ENCODE data around the gene YIPF4.
"Not testable (repeated sequence)": the region's sequence is repeated elsewhere in the genome, so short reads cannot be mapped to it uniquely, and the experiment has no call there.

The YIPF4 gene

DNA sequence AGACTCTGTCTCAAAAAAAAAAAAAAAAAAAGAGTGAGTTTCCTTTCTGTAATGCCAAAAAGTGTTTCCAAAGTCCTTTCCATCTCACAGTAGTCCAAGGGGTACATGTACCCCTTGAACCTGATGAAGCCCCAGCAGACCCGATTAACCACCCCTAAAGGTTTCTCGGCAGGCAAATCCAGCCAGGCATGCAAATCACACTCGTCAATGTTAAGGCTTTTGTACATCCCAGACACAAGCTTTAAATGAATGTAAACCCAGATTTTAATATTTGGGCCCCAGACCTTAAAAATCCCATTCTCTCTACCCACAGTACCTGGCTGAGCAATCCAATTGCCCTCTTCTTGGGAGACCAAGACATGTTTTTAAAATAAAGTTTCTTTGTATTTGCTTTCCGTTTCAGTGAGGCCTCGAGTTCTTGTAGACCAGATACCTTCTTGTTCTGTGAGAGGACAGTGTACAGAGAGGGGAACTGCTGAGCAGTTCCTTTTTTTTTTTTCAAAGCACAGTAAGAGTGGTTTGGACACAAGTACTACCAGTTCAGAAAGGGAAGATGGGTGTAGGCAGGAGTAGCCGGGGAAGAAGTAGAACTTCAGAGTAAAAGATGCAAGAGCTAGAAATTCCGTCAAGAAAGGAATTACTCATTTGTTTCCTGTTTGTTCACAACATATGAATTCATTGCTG lies 13.1 kb upstream of the YIPF4 start, which contains the start of gene NLRC4:
NLRC4 (minus strand) TSS at position 465 of the 684 bp plus-strand sequence. CDS start 8,111 bp downstream, outside the sequence.
- no peaks in the 10 kb centered on the region for H3K36me3 Mint-ChIP-seq (ENCODE audit: low read depth)

DNA sequence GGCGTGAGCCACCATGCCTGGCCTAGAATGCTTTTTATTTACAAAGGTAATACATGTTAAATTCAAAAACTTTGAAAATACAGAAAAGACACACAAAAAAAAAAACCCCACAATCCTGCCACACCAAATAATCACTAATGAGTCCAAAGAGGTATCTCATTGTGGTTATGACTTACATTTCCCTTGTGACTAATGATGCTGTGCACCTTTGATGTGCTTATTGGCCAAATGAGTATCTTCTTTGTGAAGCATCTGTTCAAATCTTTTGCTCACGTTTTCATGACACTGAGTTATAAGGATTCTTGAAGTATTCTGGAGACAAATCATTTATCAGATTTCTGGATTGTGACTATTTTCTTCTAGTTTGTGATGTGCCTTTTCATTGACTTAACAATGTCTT lies 6.6 kb upstream of the YIPF4 start:
- DNase-seq (ENCODE audit: low spot score): no peak
- Mint-ChIP-seq H3K9me3 (no peaks in the 10 kb centered on the region), H3K4me1 (ENCODE audit: low read depth) (no peaks in the 10 kb centered on the region)

More for the DNA sequence above, 13.1 kb upstream of the YIPF4 start, which contains the start of gene NLRC4:
- no peak for DNase-seq (ENCODE audit: low spot score)
- peak within 1 kb of the TSS; percentile 63 for H3K27ac Mint-ChIP-seq
- H3K4me3 Mint-ChIP-seq: peak within 1 kb of the TSS; percentile 37
- peaks cover 4% of the 10 kb centered on the region for H3K4me1 Mint-ChIP-seq (ENCODE audit: low read depth)
- H3K27me3 Mint-ChIP-seq (ENCODE audit: low read depth): no peaks in the 10 kb centered on the region
- no peaks in the 10 kb centered on the region for H3K9me3 Mint-ChIP-seq

DNA sequence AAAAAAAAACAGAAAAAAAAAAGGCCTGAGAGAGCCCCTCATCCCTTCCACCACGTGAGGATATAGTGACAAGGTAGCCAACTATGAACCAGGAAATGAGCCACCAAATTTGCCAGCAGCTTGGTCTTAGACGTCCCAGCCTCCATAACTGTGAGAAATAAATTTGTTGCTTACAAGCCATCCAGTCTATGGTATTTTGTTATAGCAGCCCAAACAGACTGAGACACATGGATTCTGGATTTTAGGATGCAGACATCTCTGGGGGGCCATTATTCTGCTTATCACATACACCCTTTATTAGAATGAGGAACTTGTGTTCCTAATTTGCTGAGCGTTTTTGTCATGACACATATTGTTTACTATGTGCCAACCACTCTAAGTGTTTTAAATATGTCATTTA lies 5.4 kb upstream of the YIPF4 start:
- Mint-ChIP-seq H3K36me3 (ENCODE audit: low read depth) (no peaks in the 10 kb centered on the region), H3K27ac (no peak overlapping the region), H3K4me3 (no peak overlapping the region), H3K4me1 (ENCODE audit: low read depth) (peaks cover 5% of the 10 kb centered on the region), H3K27me3 (ENCODE audit: low read depth) (peaks cover 4% of the 10 kb centered on the region), H3K9me3 (no peaks in the 10 kb centered on the region)
- DNase-seq (ENCODE audit: low spot score): no peak

More for the DNA sequence above, 6.6 kb upstream of the YIPF4 start:
- peaks cover 4% of the 10 kb centered on the region for H3K27me3 Mint-ChIP-seq (ENCODE audit: low read depth)
- no peak overlapping the region for H3K27ac Mint-ChIP-seq
- H3K36me3 Mint-ChIP-seq (ENCODE audit: low read depth): no peaks in the 10 kb centered on the region
- H3K4me3 Mint-ChIP-seq: no peak overlapping the region

DNA sequence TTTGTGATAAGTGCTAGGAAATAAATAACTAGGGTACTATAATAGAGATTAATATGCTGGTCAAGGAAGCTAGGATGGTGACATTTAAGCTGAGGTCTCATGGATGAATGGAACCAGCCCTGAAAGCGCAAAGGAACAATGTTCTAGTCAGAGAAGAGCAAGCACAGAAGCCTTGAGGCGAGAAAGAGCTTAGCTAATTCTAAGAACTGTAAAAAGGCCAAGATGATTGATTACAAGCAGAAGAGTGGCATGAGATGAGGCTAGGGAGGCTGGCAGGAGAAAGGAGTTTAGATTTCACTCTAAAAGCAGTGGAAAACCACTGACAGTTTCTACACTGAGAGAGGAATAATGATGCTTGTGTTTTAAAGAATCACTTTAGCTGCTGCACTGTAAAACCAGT lies 3.4 kb upstream of the YIPF4 start:
- Mint-ChIP-seq H3K9me3 (no peaks in the 10 kb centered on the region), H3K36me3 (ENCODE audit: low read depth) (no peaks in the 10 kb centered on the region), H3K4me1 (ENCODE audit: low read depth) (peaks cover 14% of the 10 kb centered on the region), H3K4me3 (no peak overlapping the region), H3K27ac (no peak overlapping the region), H3K27me3 (ENCODE audit: low read depth) (peaks cover 4% of the 10 kb centered on the region)
- no peak for DNase-seq (ENCODE audit: low spot score)

- H3K4me1 Mint-ChIP-seq (ENCODE audit: low read depth): peaks cover 14% of the 10 kb centered on the region
- not testable (repeated sequence) for H3K36me3 Mint-ChIP-seq (ENCODE audit: low read depth); DNase-seq (ENCODE audit: low spot score); H3K27me3 Mint-ChIP-seq (ENCODE audit: low read depth); H3K27ac Mint-ChIP-seq; H3K9me3 Mint-ChIP-seq; H3K4me3 Mint-ChIP-seq
Observed at GRCh38 chr2:32275790-32276189, 1.9 kb upstream of the YIPF4 start.

- H3K9me3 Mint-ChIP-seq: no peaks in the 10 kb centered on the region
- peaks cover 10% of the 10 kb centered on the region for H3K36me3 Mint-ChIP-seq (ENCODE audit: low read depth)
- peak overlapping the region; percentile 94 for H3K27ac Mint-ChIP-seq
- no peak for DNase-seq (ENCODE audit: low spot score)
- peak overlapping the region; percentile 95 for H3K4me3 Mint-ChIP-seq
- peaks cover 4% of the 10 kb centered on the region for H3K27me3 Mint-ChIP-seq (ENCODE audit: low read depth)
- peaks cover 14% of the 10 kb centered on the region for H3K4me1 Mint-ChIP-seq (ENCODE audit: low read depth)
Observed at GRCh38 chr2:32277363-32277673, 386 bp upstream of the YIPF4 start.

GRCh38 chr2:32278478-32278853 lies 762 bp downstream of the YIPF4 start:
- peak overlapping the region; percentile 95 for H3K4me3 Mint-ChIP-seq
- no peak for DNase-seq (ENCODE audit: low spot score)
- H3K36me3 Mint-ChIP-seq (ENCODE audit: low read depth): peaks cover 18% of the 10 kb centered on the region
- peaks cover 4% of the 10 kb centered on the region for H3K27me3 Mint-ChIP-seq (ENCODE audit: low read depth)
- H3K27ac Mint-ChIP-seq: peak overlapping the region; percentile 94
- H3K4me1 Mint-ChIP-seq (ENCODE audit: low read depth): peaks cover 18% of the 10 kb centered on the region
- H3K9me3 Mint-ChIP-seq: no peaks in the 10 kb centered on the region

DNA sequence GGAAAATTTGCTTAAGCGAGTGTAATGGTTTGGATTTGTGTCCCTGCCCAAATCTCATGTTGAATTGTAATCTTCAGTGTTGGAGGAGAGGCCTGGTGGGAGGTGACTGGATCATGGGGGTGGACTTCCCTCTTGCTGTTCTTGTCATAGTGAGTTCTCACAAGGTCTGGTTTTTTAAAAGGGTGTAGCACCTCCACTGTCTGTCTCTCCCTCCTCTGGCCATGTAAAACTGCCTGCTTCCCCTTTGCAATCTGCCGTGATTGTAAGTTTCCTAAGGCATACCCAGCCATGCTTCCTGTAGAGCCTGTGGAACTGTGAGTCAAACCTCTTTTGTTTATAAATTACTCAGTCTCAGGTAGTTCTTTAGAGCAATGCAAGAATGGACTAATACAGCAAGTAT lies 6.6 kb downstream of the YIPF4 start:
- Mint-ChIP-seq H3K27ac (no peak overlapping the region), H3K4me3 (no peak overlapping the region), H3K9me3 (no peaks in the 10 kb centered on the region), H3K36me3 (ENCODE audit: low read depth) (peaks cover 31% of the 10 kb centered on the region), H3K27me3 (ENCODE audit: low read depth) (no peaks in the 10 kb centered on the region), H3K4me1 (ENCODE audit: low read depth) (peaks cover 19% of the 10 kb centered on the region)
- DNase-seq (ENCODE audit: low spot score): no peak

DNA sequence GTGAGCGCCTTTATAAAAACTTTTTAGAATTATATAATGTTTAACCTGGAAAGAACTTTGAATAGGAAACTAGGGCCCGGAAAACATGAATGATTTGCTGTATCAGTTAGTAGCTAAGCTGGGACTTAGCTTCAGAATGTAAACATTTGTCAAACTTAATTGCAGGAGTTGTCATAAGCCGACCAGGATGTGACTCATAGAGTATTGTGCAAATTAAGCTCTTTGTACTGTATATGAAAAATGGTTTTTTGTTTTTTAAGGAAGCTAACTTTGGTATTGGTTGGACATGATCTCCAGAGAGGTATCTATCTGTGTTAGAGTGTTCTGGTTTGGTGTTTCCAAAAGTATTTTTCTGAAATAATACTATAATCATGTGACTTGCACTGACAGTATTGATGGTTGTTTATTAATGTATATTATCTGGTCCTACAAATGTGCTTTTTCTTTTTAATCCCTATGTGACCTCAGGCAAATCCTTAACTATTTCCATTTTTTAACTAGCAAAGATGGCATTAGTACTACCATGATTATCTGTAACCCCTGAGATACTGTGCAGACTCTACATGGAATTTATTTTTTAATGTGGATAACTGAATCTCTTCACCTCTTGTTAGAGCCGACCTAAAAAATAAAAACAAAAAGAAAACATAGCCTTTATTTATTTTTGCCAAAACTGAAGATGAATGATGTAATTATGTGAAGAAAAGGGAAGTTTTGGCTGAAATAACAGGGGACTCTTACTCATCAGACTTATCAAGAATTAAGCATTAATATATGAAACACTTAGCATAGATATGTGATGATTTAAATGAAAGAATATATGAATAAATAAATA lies 11.7 kb downstream of the YIPF4 start:
- H3K4me1 Mint-ChIP-seq (ENCODE audit: low read depth): peaks cover 19% of the 10 kb centered on the region
- DNase-seq (ENCODE audit: low spot score): no peak
- H3K27me3 Mint-ChIP-seq (ENCODE audit: low read depth): no peaks in the 10 kb centered on the region
- H3K9me3 Mint-ChIP-seq: no peaks in the 10 kb centered on the region
- H3K36me3 Mint-ChIP-seq (ENCODE audit: low read depth): peaks cover 28% of the 10 kb centered on the region
- no peak overlapping the region for H3K4me3 Mint-ChIP-seq
- H3K27ac Mint-ChIP-seq: peak overlapping the region; percentile 47

- Mint-ChIP-seq H3K4me1 (ENCODE audit: low read depth) (peaks cover 16% of the 10 kb centered on the region), H3K27me3 (ENCODE audit: low read depth) (no peaks in the 10 kb centered on the region), H3K27ac (no peak overlapping the region), H3K36me3 (ENCODE audit: low read depth) (peaks cover 24% of the 10 kb centered on the region), H3K4me3 (no peak overlapping the region), H3K9me3 (no peaks in the 10 kb centered on the region)
- DNase-seq (ENCODE audit: low spot score): no peak
Observed at GRCh38 chr2:32290000-32290339, 12.3 kb downstream of the YIPF4 start.

GRCh38 chr2:32291746-32292145 lies 14.0 kb downstream of the YIPF4 start:
- no peaks in the 10 kb centered on the region for H3K27me3 Mint-ChIP-seq (ENCODE audit: low read depth)
- DNase-seq (ENCODE audit: low spot score): no peak
- H3K4me3 Mint-ChIP-seq: no peak overlapping the region
- H3K27ac Mint-ChIP-seq: no peak overlapping the region
- H3K9me3 Mint-ChIP-seq: no peaks in the 10 kb centered on the region
- peaks cover 34% of the 10 kb centered on the region for H3K36me3 Mint-ChIP-seq (ENCODE audit: low read depth)
- H3K4me1 Mint-ChIP-seq (ENCODE audit: low read depth): peaks cover 14% of the 10 kb centered on the region

DNA sequence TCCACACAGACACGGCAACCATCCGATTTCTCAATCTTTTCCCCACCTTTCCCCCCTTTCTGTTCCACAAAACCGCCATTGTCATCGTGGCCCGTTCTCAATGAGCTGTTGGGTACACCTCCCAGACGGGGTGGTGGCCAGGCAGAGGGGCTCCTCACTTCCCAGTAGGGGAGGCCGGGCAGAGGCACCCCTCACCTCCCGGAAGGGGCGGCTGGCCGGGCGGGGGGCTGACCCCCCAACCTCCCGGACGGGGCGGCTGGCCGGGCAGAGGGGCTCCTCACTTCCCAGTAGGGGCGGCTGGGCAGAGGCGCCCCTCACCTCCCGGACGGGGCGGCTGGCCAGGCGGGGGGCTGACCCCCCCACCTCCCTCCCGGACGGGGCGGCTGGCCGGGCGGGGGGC lies 15.8 kb downstream of the YIPF4 start:
- not testable (repeated sequence) for H3K27me3 Mint-ChIP-seq (ENCODE audit: low read depth); H3K27ac Mint-ChIP-seq; DNase-seq (ENCODE audit: low spot score); H3K9me3 Mint-ChIP-seq; H3K4me3 Mint-ChIP-seq
- peaks cover 36% of the 10 kb centered on the region for H3K36me3 Mint-ChIP-seq (ENCODE audit: low read depth)
- peaks cover 11% of the 10 kb centered on the region for H3K4me1 Mint-ChIP-seq (ENCODE audit: low read depth)

DNA sequence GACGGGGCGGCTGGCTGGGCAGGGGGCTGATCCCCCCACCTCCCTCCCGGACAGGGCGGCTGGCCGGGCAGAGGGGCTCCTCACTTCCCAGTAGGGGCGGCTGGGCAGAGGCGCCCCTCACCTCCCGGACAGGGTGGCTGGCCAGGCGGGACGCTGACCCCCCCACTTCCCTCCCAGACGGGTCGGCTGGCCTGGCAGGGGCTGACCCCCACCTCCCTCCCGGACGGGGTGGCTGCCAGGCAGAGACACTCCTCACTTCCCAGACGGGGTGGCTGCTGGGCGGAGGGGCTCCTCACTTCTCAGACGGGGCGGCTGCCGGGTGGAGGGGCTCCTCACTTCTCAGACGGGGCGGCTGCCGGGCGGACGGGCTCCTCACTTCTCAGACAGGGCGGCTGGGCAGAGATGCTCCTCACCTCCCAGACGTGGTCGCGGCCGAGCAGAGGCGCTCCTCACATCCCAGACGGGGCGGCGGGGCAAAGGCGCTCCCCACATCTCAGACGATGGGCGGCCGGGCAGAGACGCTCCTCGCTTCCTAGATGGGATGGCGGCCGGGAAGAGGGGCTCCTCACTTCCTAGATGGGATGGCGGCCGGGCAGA lies 16.4 kb downstream of the YIPF4 start:
- H3K27me3 Mint-ChIP-seq (ENCODE audit: low read depth); H3K4me1 Mint-ChIP-seq (ENCODE audit: low read depth); H3K9me3 Mint-ChIP-seq; H3K4me3 Mint-ChIP-seq; DNase-seq (ENCODE audit: low spot score); H3K27ac Mint-ChIP-seq: not testable (repeated sequence)
- peaks cover 38% of the 10 kb centered on the region for H3K36me3 Mint-ChIP-seq (ENCODE audit: low read depth)

- Mint-ChIP-seq H3K36me3 (ENCODE audit: low read depth) (peaks cover 6% of the 10 kb centered on the region), H3K9me3 (no peaks in the 10 kb centered on the region), H3K27ac (no peak overlapping the region), H3K4me3 (no peak overlapping the region), H3K27me3 (ENCODE audit: low read depth) (no peaks in the 10 kb centered on the region), H3K4me1 (ENCODE audit: low read depth) (no peaks in the 10 kb centered on the region)
- no peak for DNase-seq (ENCODE audit: low spot score)
Observed at GRCh38 chr2:32310577-32310976, 32.9 kb downstream of the YIPF4 start.
